HG02973 (cell line): ENCODE results near the gene MGMT.

Experiments used
- ATAC-seq: cut with Tn5 transposase; IDR thresholded peaks from one replicate; pipeline ENCODE4 v1.9.1; 2021; ENCODE audit warnings: moderate library complexity; ENCODE audit not compliant: unreplicated experiment

MGMT gene

DNA sequence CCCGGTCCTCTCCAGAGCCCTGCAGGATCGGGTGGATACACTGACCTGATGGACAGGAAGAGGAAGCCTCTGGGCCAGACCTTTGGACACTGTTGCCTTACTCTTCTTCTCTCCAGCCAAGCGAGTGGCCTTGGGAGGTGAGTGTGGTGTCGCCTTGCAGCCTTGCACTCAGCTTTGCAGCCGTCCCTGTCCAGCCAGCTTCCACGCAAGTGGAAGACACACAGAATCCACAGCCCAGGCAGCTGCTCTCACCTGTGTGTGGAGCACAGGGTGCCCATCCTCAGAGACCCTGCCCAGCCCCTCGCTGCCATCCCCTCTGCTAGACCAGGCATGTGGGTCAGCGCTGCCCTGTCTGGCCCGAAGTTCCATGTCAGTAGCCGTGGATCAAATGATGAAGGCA, 258.0 kb downstream of the MGMT start:
- no peak for ATAC-seq

- ATAC-seq: no peak
These were observed 258.4 kb downstream of the MGMT start for GRCh38 chr10:129725482-129725881.

DNA sequence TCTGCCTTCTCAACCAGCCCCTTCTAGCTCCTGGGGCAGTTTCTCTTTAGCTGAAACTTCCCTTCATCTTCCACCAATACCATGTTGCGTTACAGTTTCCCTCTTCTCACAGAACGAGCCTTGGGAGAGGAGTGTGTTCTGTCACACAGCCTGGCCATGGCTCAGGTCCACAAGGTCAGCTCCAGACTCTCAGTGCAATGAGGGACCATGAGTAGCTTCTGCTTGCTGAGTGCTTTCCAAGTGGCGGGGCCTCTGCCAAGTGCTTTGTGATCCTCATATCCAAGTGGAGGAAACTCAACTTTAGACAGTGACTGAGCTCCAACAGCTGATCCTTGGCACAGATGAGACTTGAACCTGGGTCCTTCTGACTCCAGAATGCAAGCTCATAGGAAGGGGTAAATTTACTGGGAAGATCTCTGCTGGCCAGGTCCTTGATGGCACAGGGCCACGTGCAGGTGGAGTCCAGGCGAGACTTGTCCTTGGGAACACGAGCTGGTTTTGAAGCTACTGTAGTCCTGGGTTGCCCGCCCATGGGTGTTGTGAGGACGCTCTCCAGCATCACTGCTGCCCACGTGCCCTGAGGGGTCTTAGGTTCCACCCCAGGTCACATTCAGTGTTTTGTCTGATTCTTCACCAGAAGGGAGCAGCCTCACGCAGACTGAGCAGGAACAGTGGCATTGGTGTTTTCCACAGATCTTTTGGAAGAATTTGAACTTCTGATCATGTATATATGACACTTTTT, 259.0 kb downstream of the MGMT start:
- ATAC-seq: no peak

- no peak for ATAC-seq
These were observed 260.0 kb downstream of the MGMT start for GRCh38 chr10:129727071-129727470.

GRCh38 chr10:129727495-129727894, 260.5 kb downstream of the MGMT start:
- ATAC-seq: no peak

- no peak for ATAC-seq
These were observed 261.3 kb downstream of the MGMT start for GRCh38 chr10:129728246-129728820.

DNA sequence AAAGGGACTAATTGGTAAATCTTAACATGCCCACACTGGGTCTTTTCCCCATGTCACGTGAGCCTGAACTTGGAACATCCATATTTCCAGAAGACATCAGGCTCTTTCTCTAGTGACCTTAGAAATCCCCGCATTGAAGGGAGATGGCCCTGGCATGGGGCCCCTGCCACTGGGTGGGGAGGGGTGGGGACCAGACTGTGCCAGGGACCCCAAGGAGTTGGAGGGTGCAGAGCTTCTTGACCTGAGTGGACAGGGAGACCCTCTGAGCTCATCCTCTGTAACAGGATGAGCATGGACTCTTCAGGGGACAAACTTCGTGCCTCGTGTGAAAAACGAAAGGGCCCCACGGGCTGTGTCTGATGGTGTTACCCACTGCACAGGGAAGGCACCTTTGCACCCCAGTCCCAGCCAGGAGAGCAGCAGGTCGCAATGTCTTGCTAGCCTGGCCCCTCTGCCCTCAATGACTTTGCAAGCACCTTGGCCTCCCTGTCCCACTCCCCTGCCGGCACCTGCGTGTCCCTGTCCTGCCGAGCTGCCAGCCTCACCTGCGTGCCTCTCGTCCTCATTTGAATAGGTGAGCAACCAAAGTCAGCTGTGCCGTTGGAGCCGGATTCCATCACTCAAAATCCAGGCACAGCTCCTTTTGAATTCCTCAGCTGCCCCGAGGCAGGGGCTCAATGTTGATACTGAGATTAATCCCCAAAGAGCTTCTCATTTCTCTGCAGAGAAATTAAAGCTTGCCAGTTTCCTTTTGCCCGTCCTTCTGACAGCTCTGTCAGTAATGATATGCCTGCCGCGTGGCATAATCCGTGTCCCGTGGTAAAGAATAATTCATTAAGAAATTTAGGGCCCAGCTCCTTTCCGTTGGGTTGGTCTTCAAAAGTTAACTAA, 262.1 kb downstream of the MGMT start:
- no peak for ATAC-seq

GRCh38 chr10:129730272-129730992, 263.4 kb downstream of the MGMT start:
- ATAC-seq: no peak

- ATAC-seq: no peak
These were observed 263.9 kb downstream of the MGMT start for GRCh38 chr10:129730993-129731325.

- ATAC-seq: no peak
These were observed 273.7 kb downstream of the MGMT start for GRCh38 chr10:129740532-129741279.

DNA sequence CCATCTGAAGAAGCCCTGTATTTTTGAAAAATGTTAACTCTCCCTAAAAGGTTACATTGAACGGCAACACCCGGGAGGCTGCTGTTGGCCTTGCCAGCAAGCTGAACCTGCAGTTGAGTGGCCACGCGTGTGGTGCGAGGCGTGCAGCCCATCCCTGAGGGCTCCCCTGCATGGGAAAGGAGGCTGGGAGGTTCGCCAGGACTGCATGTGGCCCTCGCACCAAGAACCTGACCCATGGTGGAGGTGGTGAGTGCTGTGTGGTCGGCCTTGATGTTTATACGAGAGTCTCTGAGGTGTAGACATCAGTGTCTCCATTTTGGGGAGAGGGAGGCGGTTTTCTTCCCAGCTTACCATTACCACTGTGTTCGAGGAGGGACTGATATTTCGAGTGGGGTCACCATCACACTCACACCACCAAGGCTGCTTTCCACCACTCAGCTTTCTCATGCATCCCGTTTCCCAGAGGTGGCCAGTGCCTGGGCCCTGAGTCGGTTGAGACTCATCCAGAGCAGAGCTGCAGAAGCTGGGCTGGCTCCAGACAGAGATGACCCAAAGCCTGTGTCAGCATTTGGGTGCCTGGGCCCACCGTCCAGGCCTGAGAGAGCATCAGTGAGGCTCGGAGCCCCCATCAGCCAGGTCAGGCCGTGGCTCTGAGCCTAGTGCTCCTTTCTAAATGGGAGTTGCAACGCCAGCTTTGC, 274.4 kb downstream of the MGMT start:
- no peak for ATAC-seq

DNA sequence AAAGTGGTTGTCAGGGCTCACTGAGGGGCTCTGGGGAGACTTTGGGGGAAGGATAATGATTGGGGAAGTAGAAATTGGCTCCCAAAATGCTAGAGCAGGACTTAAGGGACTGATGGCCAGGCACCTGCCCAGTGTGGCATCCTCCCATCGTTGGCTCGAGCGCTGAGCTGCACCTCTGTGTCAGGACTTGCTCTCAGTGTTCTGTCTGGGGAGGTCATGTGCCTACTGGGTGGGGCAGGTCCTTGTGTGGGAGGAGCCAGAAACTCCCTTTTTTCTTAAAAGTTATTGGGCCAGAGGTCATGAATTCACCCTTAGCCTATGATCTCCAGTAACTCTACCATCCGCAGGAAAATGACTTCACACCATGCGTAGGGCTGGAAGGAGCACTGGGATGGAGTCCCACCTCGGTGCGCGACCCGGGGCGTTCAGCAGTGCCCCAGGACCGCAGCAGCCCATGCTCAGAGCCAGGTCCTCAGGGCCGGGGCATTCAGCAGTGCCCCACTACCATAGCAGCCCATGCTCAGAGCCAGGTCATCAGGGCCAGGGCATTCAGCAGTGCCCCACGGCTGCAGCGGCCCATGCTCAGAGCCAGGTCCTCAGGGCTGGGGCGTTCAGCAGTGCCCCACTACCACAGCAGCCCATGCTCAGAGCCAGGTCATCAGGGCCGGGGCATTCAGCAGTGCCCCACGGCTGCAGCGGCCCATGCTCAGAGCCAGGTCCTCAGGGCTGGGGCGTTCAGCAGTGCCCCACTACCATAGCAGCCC, 275.1 kb downstream of the MGMT start:
- no peak for ATAC-seq

- no peak for ATAC-seq
These were observed 275.9 kb downstream of the MGMT start for GRCh38 chr10:129742742-129743550.

DNA sequence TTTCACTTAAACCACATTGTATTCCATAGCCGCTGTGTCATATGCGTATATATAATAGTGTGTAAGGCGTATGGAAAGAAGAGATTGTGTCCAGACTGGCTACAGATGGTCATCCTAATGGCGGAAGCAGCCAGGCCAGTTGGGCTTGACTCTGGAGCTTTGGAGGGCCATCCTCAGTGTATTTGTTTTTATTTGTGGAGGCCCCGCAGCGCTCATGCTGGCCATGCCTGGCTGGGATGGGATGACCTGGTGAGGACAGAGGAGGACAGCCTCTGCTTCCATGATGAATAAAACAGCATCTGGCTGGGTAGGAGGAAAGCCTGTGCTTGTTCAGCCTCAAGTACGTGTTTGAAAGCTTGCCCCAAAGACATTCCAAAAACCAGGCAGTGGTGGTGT, 276.7 kb downstream of the MGMT start:
- no peak for ATAC-seq

GRCh38 chr10:129744134-129745111, 277.4 kb downstream of the MGMT start:
- no peak for ATAC-seq

GRCh38 chr10:129745186-129745750, 278.2 kb downstream of the MGMT start:
- no peak for ATAC-seq
